GM12878 (cell line): ENCODE data around the gene MSANTD2. TPM values are rescaled to one million over a fixed set of nuclear protein-coding genes. Genes with fewer than 3 reads are reported as not detected.

Experiments used
- ATAC-seq: fragments of 200-7000 bp; cut with Tn5 transposase; 3 replicates; pipeline ENCODE4 v1.9.1; 2020; ENCODE audit warnings: mild to moderate bottlenecking, moderate library complexity
- BruUV-seq: library from RNA; stranded (reverse); fragments of 400-500 nt; replicated peaks from 2 replicates; lab custom pipeline; 2021; lab: Mats Ljungman, UMichigan
- CTCF ChIA-PET: fragments of 300-600 bp; sonication (Branson Sonifier 250); formaldehyde crosslinking; extraction: SDS; loops from one replicate; lab custom pipeline; 2021; ENCODE audit warnings: inconsistent platforms; lab: Yijun Ruan, JAX
- POLR2A ChIA-PET: fragments of 350-600 bp; formaldehyde crosslinking; extraction: SDS; loops from one replicate; lab custom pipeline; 2021; ENCODE audit warnings: inconsistent platforms; lab: Charles Lee
- RAD21 ChIA-PET: fragments of 300-600 bp; sonication (Branson Sonifier 250); formaldehyde crosslinking; loops from one replicate; lab custom pipeline; 2023; ENCODE audit warnings: antibody characterized with exemption; ENCODE audit not compliant: unreplicated experiment; lab: Charles Lee
- SMC1A ChIA-PET: fragments of 300-600 bp; sonication (Branson Sonifier 250); formaldehyde crosslinking; loops from one replicate; lab custom pipeline; 2023; ENCODE audit not compliant: unreplicated experiment, uncharacterized antibody; lab: Charles Lee
- DNase-seq: peaks from one replicate; pipeline ENCODE4 v3.0.0-alpha.2; 2011; ENCODE audit warnings: low read depth, low spot score
- FAIRE-seq: peaks from 3 replicates; lab custom pipeline; 2011; peaks lifted over from hg19 to GRCh38; lab: Jason Lieb, UNC
- H2AFZ ChIP-seq: 2 replicates; pipeline ENCODE4 v1.6.0; 2011; ENCODE audit warnings: low read depth, low read length, control low read depth; ENCODE audit not compliant: control insufficient read depth
- H3K27ac ChIP-seq: 2 replicates; pipeline ENCODE4 v1.5.1; 2011; ENCODE audit warnings: control low read depth; ENCODE audit not compliant: control insufficient read depth, insufficient read depth
- H3K27me3 ChIP-seq, 2 experiments: replicated peaks in 1 of 2; 2 replicates each; pipeline versions ENCODE4 v1.6.0 to v1.6.1; 2011; ENCODE audit warnings: low read length in 1 of 2; ENCODE audit not compliant: control insufficient read depth in 2 of 2, insufficient read depth in 2 of 2
- H3K36me3 ChIP-seq, 2 experiments: 2 replicates each; pipeline ENCODE4 v1.5.1; 2011; ENCODE audit warnings: low read length in 1 of 2; ENCODE audit not compliant: control insufficient read depth in 2 of 2, insufficient read depth in 2 of 2
- H3K4me1 ChIP-seq: 2 replicates; pipeline ENCODE4 v1.6.1; 2011; ENCODE audit warnings: mild to moderate bottlenecking, low read length, moderate library complexity, mixed read lengths; ENCODE audit not compliant: control insufficient read depth, insufficient read depth
- H3K4me2 ChIP-seq: 2 replicates; pipeline ENCODE4 v1.6.0; 2011; ENCODE audit warnings: control low read depth; ENCODE audit not compliant: control insufficient read depth, insufficient read depth
- H3K4me3 ChIP-seq: fragments of 200-600 bp; sonication (generic); 2 replicates; pipeline ENCODE4 v1.5.1; 2016
- H3K79me2 ChIP-seq: 2 replicates; pipeline ENCODE4 v1.6.0; 2011; ENCODE audit warnings: low read length; ENCODE audit not compliant: control insufficient read depth, insufficient read depth
- H3K9ac ChIP-seq: 2 replicates; pipeline ENCODE4 v1.8.0; 2011; ENCODE audit warnings: low read length, control low read depth, mixed read lengths; ENCODE audit not compliant: control insufficient read depth, insufficient read depth
- H3K9me3 ChIP-seq: replicated peaks from 3 replicates; pipeline ENCODE4 v1.5.1; 2011; ENCODE audit warnings: mild to moderate bottlenecking, low read length; ENCODE audit not compliant: control insufficient read depth, insufficient read depth
- H4K20me1 ChIP-seq: 2 replicates; pipeline ENCODE4 v1.6.0; 2011; ENCODE audit not compliant: control insufficient read depth, insufficient read depth
- CHD2 ChIP-seq: IDR thresholded peaks from 2 replicates; pipeline ENCODE4 v1.6.1; 2011; ENCODE audit warnings: low read depth, low read length, improper control_type of control experiment, borderline replicate concordance
- REST ChIP-seq: IDR thresholded peaks from 2 replicates; pipeline ENCODE4 v1.6.1; 2012; ENCODE audit warnings: mild to moderate bottlenecking, low read depth, low read length
- SMAD5 ChIP-seq: IDR thresholded peaks from 2 replicates; pipeline ENCODE4 v1.6.1; 2016; ENCODE audit warnings: antibody characterized with exemption, low read depth
- WGBS: methylation state at CpG from one replicate; pipeline ENCODE4 v1.1.6; 2016; ENCODE audit warnings: low lambda C conversion rate; ENCODE audit not compliant: insufficient replicate concordance, insufficient coverage; ENCODE audit errors: missing lambda C conversion rate; 5-methylcytosine and 5-hydroxymethylcytosine counted together
- in situ Hi-C: fragments of 300-500 bp; cut with MboI; formaldehyde crosslinking; loops from 9 replicates; pipeline ENCODE4 v1.14.3; 2018; ENCODE audit warnings: mixed read lengths
- intact Hi-C: fragments of 100-400 bp; cut with micrococcal nuclease; formaldehyde crosslinking; loops from one replicate; pipeline ENCODE4 v1.14.2; 2022; ENCODE audit not compliant: unreplicated experiment
- polyA plus RNA-seq, 11 experiments: library from polyadenylated mRNA; depleted of rRNA in 4 of 11; unstranded in 6 of 11; stranded (reverse) in 5 of 11; fragments of >200 nt; fragmentation: Nextera tagmentation in 4 of 11; fragmentation: Illumina TruSeq in 1 of 11; extraction: Ambion mirVana in 4 of 11; extraction: Trizol in 1 of 11; gene quantifications; 1 replicate in 1 of 11; 2 replicates in 10 of 11; pipeline versions ENCODE4 v1.2.1 to v1.2.3, GENCODE V29; 2011 to 2016; ENCODE audit warnings: inconsistent platforms in 2 of 11, missing spikeins in 2 of 11, low read depth in 1 of 11
- total RNA-seq, 4 experiments: library from RNA; depleted of rRNA in 3 of 4; stranded (reverse); fragments of >200 nt in 3 of 4; fragmentation: Illumina TruSeq in 1 of 4; extraction: Trizol in 1 of 4; gene quantifications; 2 replicates each; pipeline versions ENCODE4 v1.2.1 to v1.2.3, GENCODE V29; 2013 to 2021
- TF ChIP-seq, protein P1 (sequence below): fragments of 450-650 bp; IDR thresholded peaks from 2 replicates; pipeline ENCODE4 v1.6.1; 2017; ENCODE audit warnings: mild to moderate bottlenecking, moderate library complexity

Gene MSANTD2
- total and polyA plus RNA-seq, 10 of the 15 experiments (the other 5 are each of a cell fraction or from before 2014, with no cell fraction given), result 3.0 to 12.4 (median 8.0) TPM

DNA sequence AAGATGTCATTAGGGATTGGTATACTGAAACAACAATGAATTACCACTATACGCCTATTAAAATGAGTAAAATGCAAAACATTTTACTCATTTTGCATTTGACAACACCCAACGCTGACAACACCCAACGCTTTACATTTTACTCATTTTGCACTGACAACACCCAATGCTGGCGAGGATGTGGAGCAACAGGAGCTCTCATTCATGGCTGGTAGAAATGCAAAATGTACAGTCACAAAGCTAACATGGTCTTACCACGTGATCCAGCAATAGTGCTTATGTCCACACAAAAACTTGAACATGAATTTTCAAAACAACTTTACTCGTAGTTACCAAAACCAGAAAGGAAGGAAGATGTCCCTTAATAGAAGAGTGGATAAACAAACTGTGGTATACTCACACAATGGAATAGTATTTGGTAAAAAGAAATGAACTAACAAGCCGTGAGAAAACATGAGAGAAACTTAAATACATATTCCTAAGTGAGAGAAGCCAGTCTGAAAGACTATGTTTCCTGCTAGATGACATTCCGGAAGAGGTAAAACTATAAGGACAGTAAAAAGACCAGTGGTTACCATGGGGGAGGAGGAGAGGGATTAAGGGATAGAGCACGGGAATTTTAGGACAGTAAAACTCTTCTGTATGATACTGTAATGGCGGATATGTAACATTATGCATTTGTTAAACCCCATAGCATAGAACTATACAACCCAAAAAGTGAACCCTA, 11.4 kb upstream of the MSANTD2 start:
- WGBS, result 26% methylated on average over 10 of the region's 10 CpGs
- Histone ChIP-seq H3K79me2 (no peaks in the 10 kb centered on the region), H3K9ac (no peak overlapping the region), H3K4me1 (no peaks in the 10 kb centered on the region), H2AFZ (no peak overlapping the region), H3K4me2 (no peak overlapping the region), H3K9me3 (no peaks in the 10 kb centered on the region), H3K27ac (no peak overlapping the region), H4K20me1 (no peaks in the 10 kb centered on the region), H3K27me3 (no peaks in the 10 kb centered on the region; a peak in 1 of 4 replicates), H3K4me3 (no peak overlapping the region), H3K36me3 (no peaks in the 10 kb centered on the region)
- ChIA-PET CTCF (interaction anchor here (0.6 to 1.3 kb wide), 2 partner anchors 17 to 118 kb away, joined by 3 read pairs; no protein-coding TSS in a partner anchor), POLR2A (no interaction called here), SMC1A (no interaction called here), RAD21 (no interaction called here)
- in situ Hi-C loops (no loop called here), intact Hi-C loops (no loop called here)
- BruUV-seq, result no TSS peak
- TF ChIP-seq, protein P1, sequence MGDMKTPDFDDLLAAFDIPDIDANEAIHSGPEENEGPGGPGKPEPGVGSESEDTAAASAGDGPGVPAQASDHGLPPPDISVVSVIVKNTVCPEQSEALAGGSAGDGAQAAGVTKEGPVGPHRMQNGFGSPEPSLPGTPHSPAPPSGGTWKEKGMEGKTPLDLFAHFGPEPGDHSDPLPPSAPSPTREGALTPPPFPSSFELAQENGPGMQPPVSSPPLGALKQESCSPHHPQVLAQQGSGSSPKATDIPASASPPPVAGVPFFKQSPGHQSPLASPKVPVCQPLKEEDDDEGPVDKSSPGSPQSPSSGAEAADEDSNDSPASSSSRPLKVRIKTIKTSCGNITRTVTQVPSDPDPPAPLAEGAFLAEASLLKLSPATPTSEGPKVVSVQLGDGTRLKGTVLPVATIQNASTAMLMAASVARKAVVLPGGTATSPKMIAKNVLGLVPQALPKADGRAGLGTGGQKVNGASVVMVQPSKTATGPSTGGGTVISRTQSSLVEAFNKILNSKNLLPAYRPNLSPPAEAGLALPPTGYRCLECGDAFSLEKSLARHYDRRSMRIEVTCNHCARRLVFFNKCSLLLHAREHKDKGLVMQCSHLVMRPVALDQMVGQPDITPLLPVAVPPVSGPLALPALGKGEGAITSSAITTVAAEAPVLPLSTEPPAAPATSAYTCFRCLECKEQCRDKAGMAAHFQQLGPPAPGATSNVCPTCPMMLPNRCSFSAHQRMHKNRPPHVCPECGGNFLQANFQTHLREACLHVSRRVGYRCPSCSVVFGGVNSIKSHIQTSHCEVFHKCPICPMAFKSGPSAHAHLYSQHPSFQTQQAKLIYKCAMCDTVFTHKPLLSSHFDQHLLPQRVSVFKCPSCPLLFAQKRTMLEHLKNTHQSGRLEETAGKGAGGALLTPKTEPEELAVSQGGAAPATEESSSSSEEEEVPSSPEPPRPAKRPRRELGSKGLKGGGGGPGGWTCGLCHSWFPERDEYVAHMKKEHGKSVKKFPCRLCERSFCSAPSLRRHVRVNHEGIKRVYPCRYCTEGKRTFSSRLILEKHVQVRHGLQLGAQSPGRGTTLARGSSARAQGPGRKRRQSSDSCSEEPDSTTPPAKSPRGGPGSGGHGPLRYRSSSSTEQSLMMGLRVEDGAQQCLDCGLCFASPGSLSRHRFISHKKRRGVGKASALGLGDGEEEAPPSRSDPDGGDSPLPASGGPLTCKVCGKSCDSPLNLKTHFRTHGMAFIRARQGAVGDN, result no peak
- no peak for TF ChIP-seq CHD2
- TF ChIP-seq REST, result no peak
- TF ChIP-seq SMAD5, result no peak
- FAIRE-seq (no peak), DNase-seq (no peak), ATAC-seq (no peak)
